Hepatic stellate cell (primary cell): ENCODE results near the gene DOCK1.
A peak's percentile ranks its signal among the peaks of the same experiment; 100 is the strongest.
"Not testable (repeated sequence)": the region's sequence is repeated elsewhere in the genome, so short reads cannot be mapped to it uniquely, and the experiment has no call there.

Source experiments
- DNase-seq: peaks from one replicate; pipeline ENCODE4 v3.0.0; 2011; ENCODE audit warnings: low spot score

DOCK1 gene

DNA sequence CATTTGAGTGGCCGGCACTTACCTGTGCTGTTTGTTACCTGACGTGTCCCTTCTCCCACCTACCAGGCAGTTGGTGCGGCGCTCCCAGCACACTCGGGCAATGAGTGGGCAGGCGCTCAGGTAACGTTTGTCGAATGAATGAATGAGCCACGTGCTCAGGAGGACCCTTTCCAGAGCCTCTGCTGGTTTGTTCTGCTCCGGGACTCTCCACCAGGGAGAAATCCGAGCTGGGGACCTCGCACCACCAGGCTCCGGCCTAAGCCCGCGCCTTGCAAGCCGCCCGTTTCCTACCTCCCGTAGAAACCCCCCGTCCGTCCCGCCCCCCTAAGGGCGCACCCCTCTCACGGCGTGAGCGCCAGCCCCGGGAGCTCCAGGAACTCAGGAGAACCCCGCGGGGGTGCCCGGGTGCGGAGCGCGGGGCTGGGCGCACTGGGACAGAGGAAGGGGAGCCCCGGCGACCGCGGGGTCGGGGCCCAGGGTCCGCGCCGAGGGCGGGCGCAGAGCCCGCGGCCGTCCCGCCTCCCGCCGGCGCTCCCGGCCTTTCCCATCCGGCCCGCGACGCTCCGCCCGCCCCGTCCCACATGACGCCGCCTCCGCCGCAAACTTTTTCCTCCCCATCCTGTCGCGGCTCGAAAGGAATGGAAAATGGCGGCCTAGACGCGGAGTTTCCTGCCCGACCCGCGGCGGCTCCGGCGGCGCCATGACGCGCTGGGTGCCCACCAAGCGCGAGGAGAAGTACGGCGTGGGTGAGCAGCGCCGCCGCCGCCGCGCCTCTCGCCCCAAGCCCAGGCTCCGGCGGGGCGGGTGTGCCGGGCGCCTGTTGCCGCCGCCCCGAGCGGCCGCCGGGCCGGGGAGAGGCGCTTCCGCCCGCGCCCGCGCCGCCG, at the start of gene DOCK1:
Gene DOCK1, plus strand, starts transcription at position 611 of the 884 bp plus-strand sequence. Its CDS starts 90 bp downstream, at position 701.
- peak; percentile 93 for DNase-seq

DNA sequence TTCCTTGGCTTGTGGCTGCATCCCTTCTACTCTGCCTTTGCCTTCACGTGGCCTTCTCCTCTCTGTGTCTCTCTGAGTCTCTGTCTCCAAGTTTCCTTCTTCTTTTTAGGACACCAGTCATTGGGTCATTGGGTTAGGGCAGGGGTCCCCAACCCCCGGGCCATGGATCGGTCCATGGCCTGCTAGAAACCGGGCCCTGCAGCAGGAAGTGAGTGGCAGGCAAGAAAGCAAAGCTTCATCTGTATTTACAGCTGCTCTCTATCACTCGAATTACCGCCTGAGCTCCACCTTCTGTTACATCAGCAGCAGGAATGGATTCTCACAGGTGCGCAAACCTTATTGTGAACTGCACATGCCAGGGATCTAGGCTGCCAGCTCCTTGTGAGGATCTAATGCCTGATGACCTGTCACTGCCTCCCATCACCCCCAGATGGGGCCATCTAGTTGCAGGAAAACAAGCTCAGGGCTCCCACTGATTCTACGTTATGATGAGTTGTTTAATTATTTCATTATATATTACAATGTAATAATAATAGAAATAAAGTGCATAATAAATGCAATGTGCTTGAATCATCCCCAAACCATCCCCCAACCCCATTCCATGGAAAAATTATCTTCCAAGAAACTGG, 47.9 kb upstream of the DOCK1 start:
- no peak for DNase-seq

DNA sequence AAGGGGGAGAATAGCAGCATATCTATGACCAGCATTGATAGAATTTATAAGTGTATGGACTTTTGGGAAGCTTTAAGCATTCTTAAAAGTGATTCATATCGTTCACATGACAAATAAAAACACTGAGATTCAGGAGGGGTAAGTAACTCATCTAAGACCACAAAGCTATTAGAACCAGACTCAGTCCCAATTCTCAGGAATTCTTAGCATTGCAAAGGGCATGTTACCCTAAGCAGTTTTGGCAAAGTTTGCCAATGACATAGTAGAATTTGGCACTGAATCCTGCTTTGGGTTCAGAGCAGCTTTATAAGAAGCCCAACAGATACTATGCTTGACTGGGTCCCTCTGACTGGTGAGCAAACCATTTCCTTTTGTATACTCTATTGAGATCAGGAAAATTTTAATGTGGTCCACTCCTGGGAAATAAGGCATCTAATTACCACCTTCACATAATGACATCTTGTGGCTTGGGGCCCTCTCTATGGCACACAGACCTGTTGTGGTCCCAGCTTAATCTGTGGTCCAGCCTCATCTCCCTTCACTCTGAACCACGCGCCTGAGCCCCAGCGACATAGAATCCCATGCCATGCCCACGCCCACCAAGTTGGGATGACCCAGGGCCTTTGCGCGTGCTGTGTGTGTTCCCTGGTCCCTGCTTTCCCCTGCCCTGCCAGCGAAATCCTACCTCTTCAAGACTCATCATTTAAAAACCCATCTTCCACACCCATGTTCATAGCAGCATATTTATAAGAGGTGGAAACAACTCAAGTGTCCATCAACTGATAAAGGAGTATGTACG, 37.5 kb upstream of the DOCK1 start:
- DNase-seq, result peak; percentile 47

DNA sequence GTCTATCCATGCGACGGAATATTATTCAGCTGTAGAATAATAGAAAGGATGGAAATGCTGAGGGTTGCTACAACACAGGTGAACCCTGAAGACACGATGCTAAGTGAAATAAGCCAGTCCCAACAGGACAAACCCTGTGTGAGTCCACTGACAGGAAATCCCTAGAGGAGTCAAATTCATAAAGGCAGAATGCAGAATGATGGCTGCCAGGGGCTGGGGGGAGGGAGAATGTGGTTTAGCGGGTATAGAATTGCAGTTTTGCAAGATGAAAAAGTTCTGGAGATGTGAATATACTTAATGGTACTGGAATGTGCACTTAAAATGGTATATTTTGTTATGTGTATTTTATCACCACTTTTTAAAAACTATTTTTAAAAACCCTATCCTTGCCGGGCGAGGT, 36.9 kb upstream of the DOCK1 start:
- DNase-seq, result no peak

DNA sequence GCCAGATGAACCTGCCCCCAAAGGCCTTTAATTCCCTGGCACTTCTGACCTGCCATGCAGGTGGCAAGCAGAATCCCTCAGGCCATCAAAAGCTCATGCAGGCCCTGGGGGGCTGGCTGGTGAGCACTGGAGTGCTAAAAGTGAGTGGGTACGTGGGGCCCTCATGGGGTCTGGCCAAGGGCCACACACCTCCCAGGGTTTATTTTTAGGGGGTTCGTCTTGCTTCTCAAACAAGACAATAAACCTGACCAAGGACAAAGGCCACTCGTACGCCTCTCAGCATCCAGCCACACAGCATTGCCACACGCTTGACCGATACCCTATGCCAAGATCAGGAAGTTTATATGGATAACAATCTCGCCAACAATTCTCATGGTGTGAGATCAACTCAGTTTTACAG, 33.1 kb upstream of the DOCK1 start:
- no peak for DNase-seq

DNA sequence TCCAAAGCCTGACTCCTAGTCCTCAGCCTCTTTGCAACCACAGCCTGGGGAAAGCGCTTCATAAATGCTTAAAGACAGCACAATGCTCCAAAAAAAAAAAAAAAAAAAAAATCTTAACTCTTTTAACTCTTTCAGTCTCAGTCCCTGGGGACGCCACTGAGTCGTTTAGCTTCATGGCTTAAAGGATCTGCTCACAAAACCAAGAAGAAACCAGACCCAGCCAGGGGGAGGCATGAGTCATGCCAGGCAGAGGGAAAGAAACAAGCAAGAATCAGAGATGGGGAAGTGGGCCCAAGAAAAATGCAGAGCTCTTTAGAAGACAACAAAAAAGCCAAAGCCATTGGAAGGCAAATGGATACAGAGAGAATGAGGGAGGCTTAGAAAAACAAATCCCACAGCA, 32.5 kb upstream of the DOCK1 start:
- no peak for DNase-seq

DNA sequence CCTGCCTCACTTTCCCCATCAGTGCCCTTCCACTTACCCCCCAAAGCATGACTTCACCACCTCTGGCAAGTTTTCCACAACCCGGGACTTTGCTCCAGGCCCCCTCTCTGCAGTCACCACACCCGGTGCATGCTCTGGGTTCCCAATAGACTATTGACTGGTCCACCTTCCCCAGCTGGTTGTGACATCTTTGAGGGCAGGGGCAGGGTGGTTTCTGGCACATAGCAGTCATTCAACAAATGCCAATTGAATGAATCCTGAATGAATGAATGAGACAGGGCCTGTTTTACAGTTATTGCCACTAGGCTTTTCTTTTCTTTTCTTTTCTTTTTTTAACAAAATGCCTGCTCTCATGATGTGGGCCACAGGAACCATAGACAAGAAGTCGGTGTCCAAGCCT, 28.8 kb upstream of the DOCK1 start:
- no peak for DNase-seq

DNA sequence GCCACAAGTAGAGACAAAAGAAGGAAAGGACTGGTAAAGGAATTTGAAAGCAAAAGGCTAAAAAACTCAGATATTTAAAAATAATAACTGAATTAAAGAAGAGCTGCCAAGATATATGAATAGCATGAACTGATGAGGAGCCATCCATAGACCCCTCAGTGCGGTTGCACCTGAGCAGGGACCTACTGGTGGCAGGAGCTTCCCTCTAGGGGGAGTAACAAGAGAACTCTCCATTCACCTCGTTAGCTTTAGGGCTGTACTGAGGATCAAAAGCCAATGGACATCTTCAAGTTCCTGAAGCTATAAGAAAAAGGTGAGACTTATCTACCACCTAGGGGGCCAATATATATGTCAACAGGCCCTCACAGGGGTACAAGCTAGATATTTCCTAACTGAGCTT, 27.8 kb upstream of the DOCK1 start:
- no peak for DNase-seq

DNA sequence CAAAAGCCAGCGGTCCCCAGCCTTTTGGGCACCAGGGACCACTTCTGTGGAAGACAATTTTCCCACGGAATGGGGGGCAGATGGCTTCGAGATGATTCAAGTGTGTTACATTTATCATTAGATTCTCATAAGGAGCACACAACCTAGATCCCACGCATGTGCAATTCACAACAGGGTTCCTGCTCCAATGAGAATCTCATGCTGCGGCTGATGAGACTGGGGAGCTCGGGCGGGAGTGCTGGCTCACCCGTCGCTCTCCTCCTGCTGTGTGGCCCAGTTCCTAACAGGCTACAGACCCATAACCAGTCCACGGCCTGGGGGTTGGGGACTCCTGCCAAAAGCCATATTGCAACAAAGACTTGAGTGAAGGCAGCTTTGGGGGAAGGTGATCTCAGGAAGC, 26.6 kb upstream of the DOCK1 start:
- no peak for DNase-seq

DNA sequence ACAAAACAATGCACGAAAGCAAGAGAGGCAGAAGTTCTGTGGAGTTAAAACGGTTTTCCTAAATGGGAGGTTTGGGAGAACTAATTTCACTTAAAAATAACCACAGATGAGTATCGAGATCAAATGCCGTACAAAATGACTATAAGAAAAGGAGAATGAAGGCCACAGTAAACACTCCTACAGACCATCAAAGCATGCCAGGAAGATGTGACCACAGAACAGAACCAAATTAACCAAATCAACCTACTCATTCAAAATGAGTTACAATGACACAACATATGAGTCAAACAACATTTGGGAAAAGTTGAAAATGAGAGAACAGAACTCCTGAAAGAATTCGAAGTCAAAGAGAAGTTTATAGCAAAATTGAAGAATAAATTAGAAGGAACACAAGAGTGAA, 24.3 kb upstream of the DOCK1 start:
- DNase-seq, result no peak

DNA sequence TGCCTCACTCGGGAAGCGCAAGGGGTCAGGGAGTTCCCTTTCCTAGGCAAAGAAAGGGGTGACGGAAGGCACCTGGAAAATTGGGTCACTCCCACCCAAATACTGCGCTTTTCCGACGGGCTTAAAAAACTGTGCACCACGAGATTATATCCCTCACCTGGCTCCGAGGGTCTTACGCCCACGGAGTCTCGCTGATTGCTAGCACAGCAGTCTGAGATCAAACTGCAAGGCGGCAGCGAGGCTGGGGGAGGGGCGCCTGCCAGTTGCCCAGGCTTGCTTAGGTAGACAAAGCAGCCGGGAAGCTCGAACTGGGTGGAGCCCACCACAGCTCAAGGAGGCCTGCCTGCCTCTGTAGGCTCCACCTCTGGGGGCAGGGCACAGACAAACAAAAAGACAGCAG, 23.2 kb upstream of the DOCK1 start:
- not testable (repeated sequence) for DNase-seq

DNA sequence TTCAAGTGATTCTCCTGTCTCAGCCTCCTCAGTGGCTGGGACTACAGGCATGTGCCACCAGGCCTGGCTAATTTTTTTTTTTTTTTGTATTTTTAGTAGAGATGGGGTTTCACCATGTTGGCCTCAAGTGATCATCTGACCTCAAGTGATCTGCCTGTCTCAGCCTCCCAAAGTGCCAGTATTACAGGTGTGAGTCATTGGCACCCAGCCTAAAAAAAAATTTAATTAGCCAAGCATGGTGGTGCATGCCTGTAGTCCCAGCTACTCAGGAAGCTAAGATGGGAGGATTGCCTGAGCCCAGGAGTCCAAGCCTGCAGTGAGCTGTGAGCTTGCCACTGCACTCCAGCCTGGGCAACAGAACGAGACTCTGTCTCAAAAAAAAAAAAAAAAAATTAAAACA, 16.8 kb upstream of the DOCK1 start:
- not testable (repeated sequence) for DNase-seq

DNA sequence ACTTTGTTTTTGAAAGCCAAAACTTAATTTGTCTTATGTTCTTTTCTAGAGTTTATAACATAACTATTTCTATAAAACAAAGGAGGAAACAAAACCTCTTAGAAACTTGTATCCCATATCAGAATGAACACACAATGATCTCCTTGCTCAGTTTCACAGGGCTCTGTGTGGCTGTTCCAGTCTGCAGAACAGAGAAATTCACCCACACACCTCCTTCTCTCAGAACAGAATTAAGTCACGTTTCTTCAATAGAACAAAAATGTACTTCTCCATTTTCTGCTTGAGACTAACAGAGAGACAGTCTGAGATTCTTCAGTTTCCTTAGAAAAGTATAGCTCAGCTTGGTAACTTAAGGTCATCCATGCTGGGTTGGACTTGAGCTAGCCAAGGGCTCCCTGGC, 15.8 kb upstream of the DOCK1 start:
- no peak for DNase-seq

DNA sequence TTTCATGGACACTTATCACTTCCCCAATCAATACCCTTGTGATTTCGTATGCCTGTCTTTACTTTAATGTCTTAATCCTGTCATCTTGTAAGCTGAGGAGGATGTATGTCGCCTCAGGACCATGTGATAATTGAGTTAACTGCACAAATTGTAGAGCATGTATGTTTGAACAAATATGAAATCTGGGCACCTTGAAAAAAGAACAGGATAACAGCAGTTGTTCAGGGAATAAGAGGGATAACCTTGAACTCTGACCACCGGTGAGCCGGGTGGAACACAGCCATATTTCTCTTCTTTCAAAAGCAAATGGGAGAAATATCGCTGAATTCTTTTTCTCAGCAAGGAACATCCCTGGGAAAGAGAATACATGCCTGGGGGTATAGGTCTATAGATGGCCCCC, 14.4 kb upstream of the DOCK1 start:
- not testable (repeated sequence) for DNase-seq

DNA sequence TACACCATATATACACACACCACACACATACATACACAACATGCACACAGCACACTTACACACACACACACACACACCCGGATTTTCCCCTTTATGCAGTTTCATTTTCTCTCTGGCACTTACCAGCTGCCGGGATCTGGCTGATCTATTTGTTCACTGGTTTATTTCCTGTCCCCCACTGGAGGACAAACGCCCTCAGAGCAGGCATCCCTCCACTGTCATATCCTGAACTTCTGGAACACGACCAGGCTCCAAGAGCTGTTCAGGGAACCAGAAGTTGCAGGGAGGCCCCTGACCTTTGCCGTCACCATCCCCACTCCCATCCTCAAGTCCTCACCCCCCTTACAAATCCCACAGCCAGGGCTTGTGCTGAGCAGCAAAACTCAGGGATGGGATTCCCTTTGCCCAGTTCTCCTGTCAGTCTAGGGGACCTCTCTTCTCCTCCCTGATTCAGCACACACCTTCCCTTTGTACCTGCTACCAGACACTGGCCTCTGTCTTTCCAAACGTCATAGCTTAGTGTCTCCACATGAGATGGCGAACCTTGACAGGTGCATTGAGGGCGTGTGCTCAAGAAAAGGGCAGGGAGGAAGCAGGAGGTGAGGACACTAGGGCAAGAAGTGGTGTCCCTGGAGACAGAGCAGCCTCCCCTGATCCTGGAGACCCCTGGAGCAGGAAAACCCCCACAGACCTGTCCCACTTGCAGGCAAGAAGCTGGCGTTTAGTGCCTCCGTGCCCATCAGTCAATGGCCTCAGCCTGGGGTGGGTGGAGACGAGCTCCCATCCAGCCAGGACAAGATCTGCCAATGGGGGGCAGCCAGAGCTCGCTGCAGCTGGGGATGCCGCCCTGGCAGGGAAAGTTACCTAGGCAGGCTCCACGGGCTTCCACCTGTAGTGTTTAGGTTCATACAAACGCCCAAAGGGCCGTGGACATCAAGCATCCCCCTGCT, 12.7 kb upstream of the DOCK1 start:
- no peak for DNase-seq

DNA sequence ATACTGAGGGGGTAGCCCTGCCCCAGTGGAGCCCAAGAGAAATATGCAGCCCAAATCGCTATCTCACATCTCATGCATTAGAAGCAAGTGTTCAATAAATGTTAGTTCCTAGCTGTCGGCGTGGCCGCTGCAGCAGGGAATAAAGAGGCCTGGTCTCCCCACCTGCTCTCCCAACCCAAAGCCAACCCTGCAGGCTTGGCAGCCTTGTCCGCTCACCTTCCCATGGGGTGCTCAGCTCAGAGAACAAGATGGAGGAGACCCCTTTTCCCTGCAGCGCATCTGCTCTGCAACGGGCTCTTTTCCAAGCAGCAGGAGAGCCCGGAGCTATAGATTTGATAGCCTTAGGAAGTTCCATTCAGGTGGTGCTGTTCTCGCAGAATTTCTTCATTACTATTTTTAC, 12.0 kb upstream of the DOCK1 start:
- no peak for DNase-seq

DNA sequence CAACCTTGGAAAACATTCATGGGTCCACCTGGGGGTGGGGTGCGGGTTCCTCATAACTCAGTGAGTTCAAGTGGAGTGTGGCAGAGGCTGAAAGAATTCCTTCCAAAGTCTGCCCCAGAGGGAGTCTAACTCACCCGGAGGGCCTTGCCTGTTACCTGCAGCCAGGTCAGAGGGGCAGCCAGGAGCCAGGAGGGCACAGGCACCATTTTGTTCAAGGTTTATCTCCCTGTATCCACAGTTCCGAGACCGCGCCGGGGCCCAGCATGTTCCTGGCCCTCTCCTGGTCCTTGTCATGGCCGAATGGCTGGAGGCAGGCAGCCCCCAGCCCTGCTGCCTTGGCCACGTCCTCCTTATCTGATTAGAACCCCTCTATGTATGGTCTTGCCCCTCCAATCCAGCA, 11.4 kb upstream of the DOCK1 start:
- DNase-seq, result no peak

DNA sequence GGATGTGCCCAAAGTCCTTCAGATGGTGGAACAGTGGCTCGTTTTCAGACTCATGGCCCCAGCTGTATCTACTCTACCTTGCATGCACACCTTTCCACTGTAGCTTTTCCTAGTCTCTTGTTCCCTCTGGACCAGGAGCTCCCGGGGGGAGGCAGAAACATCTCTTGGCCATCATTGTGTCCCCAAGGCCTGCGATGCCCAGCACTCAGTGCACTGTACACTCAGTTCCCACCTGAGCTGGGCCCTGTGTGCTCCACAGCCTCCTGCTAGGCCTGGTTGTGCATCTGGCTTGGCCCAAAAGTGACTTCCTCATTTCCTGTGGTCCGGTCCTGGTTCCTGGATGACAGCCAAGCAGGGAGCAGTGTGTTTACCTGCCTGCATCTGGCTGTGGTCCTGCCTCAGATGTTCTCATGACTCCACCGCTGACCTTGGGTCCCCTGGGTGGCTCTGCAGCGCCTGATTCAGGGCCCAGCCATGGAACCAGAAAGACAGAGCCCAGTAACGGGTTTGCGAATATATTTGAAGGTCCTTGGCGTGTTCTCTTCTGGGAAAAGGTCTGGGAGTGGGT, 9.9 kb upstream of the DOCK1 start:
- no peak for DNase-seq

DNA sequence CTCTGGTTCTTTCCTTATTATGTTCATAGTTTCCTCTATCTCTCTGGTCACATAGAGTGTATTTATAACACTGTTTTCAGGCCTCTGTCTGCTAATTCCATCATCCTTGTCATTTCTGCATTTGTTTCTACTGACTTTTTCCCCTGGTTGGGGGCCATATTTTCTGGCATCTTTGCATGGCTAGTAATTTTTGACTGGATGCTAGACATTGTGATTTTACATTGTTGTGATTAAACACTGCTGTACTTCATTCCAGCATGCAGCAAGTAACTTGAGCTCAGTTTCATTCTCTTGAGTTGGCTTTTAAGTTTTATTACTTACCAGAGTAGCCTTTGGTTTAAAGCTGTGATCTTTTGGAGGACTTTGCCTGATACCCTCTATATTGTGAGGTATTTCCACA, 6.8 kb upstream of the DOCK1 start:
- no peak for DNase-seq

DNA sequence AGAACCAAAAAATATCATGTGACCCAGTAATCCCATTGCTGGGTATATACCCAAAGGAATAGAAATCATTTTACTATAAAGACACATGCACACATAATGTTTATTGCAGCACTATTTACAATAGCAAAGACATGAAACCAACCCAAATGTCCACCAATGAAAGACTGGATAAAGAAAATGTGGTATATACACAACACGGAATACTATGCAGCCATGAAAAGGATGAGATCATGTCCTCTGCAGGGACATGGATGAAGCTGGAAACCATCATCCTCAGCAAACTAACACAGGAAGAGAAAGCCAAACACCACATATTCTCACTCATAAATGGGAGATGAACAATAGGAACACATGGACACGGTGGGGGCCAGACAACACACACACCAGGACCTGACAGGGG, 5.7 kb upstream of the DOCK1 start:
- not testable (repeated sequence) for DNase-seq

DNA sequence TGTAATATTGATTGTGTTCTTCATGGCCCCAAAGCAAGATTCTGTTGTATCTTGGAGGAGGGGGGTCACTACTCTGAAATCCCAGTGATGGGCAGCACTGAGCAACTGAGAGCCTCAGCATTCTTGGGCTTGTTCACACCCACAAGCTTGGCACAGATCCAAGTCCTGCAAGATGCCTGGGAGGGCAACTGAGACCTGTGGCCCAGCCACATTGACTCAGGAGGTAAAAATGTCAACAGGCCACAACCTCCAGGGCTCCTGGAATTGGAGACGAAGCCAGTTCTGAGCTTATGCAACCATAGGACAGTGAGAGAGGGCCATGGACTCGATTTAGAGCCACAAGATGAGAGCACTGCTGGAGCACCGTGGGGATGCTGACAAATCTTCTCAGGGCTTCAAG, 3.1 kb upstream of the DOCK1 start:
- DNase-seq, result peak; percentile 68
